DLD1 (cell line): ENCODE data around the gene SLC12A3.
"Not testable (repeated sequence)": the region's sequence is repeated elsewhere in the genome, so short reads cannot be mapped to it uniquely, and the experiment has no call there.

Experiments
- in situ Hi-C: cut with HindIII; loops from 2 replicates; pipeline ENCODE4 v1.10.0; 2017; ENCODE audit warnings: low sequenced_read_pairs

Gene SLC12A3

GRCh38 chr16:56866955-56867830, 2.2 kb downstream of the SLC12A3 start:
- in situ Hi-C loops: no loop called here

GRCh38 chr16:56868175-56868574, 3.2 kb downstream of the SLC12A3 start:
- in situ Hi-C loops: no loop called here

- in situ Hi-C loops: not testable (repeated sequence)
Observed at GRCh38 chr16:56868766-56869165, 3.8 kb downstream of the SLC12A3 start.

GRCh38 chr16:56869513-56870275, 4.7 kb downstream of the SLC12A3 start:
- in situ Hi-C loops: no loop called here

GRCh38 chr16:56870276-56870888, 5.4 kb downstream of the SLC12A3 start:
- in situ Hi-C loops: no loop called here

GRCh38 chr16:56871172-56871593, 6.2 kb downstream of the SLC12A3 start:
- in situ Hi-C loops: no loop called here

- in situ Hi-C loops: no loop called here
Observed at GRCh38 chr16:56872863-56873391, 7.9 kb downstream of the SLC12A3 start.

GRCh38 chr16:56874800-56875199, 9.8 kb downstream of the SLC12A3 start:
- in situ Hi-C loops: no loop called here

- in situ Hi-C loops: no loop called here
Observed at GRCh38 chr16:56876048-56876447, 11.0 kb downstream of the SLC12A3 start.

GRCh38 chr16:56877486-56878182, 12.6 kb downstream of the SLC12A3 start:
- in situ Hi-C loops: no loop called here

- in situ Hi-C loops: no loop called here
Observed at GRCh38 chr16:56878282-56878854, 13.4 kb downstream of the SLC12A3 start.

- in situ Hi-C loops: no loop called here
Observed at GRCh38 chr16:56879276-56879675, 14.3 kb downstream of the SLC12A3 start.

- in situ Hi-C loops: no loop called here
Observed at GRCh38 chr16:56880176-56880575, 15.2 kb downstream of the SLC12A3 start.

GRCh38 chr16:56880685-56881084, 15.7 kb downstream of the SLC12A3 start:
- in situ Hi-C loops: no loop called here

- in situ Hi-C loops: no loop called here
Observed at GRCh38 chr16:56882077-56882800, 17.2 kb downstream of the SLC12A3 start.

GRCh38 chr16:56883586-56883985, 18.6 kb downstream of the SLC12A3 start:
- in situ Hi-C loops: no loop called here

GRCh38 chr16:56884026-56884582, 19.1 kb downstream of the SLC12A3 start:
- in situ Hi-C loops: no loop called here

GRCh38 chr16:56884929-56885328, 19.9 kb downstream of the SLC12A3 start:
- in situ Hi-C loops: not testable (repeated sequence)

GRCh38 chr16:56885446-56886162, 20.6 kb downstream of the SLC12A3 start:
- in situ Hi-C loops: no loop called here
